SK-MEL-5 (cell line): Measurements from ENCODE around the gene TLN1. TPM values are rescaled to one million over a fixed set of nuclear protein-coding genes. Genes with fewer than 3 reads are reported as not detected.

Source experiments
- DNase-seq: peaks from one replicate; pipeline ENCODE4 v3.0.0-alpha.2; 2016; ENCODE audit warnings: low read depth, low spot score
- in situ Hi-C: cut with HindIII; loops from 2 replicates; pipeline ENCODE4 v1.10.0; 2016; ENCODE audit warnings: low sequenced_read_pairs, high pct_unique_total_duplicates, low pct_unique_long_range_greater_than_20kb
- total RNA-seq: library from RNA; depleted of rRNA; stranded (reverse); fragments of >200 nt; shearing (Covaris generic); gene quantifications from 2 replicates; pipeline ENCODE4 v1.2.3, GENCODE V29; 2014

Gene TLN1
- total RNA-seq, 1 experiment from 2014 or later = 58.0 TPM

DNA sequence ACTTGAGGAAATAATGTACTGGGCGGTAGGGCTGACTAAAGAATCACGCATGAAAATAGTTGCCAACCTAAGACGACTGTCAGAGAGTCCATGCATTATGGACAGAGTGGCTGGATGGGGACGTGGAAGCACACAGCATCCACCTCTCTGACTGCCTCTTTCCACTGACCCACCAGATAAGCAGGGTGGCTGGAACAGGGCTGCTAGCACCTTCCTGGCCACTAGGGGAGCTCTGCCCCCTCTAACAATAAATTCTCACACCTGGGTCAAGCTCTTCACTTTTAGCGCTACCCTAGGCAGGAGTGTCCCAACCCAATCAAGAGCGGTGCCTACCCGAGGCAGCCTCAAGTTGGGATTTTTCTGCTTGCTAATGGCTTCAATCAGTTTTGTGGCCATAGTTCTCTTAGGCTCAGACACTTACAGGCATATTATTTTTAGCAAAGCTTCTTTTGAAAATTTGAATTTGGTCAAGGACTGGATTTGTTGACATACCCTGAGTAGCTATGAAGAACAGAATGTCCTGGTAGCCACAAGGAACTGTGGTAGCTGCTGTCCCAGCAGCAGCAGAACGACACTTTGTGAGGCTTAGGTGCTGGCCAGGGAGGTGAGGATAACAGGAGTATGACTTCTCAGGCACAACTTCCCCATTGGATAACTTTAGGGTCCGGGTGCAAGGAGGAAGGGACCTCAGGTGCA, 35.3 kb downstream of the TLN1 start:
- in situ Hi-C loops = no loop called here
- peak; percentile 62 for DNase-seq

DNA sequence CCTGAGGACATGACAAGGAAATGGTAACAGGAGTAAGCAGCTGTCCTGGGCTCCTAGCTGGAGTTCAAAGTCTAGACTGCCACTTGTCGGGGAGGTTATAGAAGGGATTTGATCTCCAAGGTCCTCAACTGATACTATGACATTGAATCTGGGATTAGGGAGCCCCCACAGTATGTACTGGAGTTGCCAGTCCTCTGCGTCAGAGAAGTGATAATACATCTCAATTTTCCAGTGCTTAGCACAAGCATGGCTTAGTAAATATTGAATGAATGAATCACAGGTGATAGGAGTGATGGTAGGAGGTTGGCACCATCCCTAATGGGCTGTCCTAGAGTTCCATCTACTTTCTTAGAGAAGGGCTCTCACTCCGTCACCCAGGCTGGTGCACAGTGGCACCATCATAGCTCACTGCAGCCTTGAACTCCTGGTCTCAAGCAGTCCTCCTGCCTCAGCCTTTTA, 36.0 kb downstream of the TLN1 start:
- in situ Hi-C loops = no loop called here
- no peak for DNase-seq

DNA sequence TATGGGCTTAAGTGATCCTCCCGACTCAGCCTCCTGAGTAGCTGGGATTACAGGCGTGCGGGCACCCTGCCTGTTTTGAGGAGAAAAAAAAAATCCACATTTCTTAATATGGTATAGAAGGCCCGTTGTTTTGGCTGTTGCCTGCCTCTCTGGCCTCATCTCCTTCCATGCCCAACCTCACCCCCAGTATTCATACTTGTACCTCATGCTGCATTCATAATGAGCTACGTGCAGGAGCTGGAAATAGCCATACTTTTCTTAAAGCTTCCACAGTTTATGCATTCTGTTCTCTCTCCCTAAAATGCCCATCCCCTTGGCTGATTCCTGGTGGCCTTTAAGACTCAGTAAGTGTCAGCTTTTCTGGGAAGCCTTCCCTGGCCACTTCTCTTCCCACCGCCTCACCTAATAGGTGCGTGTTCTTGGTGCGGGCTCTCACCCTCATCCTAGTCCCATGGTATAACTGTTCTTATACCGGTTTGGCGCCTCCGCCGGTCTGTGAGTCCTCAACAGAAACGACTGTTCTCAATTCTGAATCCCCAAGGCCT, 40.2 kb downstream of the TLN1 start:
- in situ Hi-C loops = no loop called here

DNA sequence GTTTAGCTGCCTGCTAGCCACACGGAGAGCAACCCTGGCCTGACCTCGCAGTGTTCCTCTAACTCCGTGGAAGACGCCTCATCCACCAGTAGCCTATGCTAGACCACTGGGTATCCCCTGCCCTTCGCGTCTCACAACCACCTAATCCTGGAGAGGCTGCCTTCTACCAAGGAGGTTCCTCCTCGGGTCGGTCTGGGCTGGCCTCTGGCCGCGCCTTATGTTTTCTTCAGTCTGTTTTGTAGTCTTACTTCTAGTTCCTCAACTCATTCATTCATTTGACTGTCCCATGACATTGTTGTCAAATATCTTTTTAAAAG, 40.7 kb downstream of the TLN1 start:
- in situ Hi-C loops = no loop called here
- no peak for DNase-seq

More for the DNA sequence above, 40.2 kb downstream of the TLN1 start:
- DNase-seq = no peak

DNA sequence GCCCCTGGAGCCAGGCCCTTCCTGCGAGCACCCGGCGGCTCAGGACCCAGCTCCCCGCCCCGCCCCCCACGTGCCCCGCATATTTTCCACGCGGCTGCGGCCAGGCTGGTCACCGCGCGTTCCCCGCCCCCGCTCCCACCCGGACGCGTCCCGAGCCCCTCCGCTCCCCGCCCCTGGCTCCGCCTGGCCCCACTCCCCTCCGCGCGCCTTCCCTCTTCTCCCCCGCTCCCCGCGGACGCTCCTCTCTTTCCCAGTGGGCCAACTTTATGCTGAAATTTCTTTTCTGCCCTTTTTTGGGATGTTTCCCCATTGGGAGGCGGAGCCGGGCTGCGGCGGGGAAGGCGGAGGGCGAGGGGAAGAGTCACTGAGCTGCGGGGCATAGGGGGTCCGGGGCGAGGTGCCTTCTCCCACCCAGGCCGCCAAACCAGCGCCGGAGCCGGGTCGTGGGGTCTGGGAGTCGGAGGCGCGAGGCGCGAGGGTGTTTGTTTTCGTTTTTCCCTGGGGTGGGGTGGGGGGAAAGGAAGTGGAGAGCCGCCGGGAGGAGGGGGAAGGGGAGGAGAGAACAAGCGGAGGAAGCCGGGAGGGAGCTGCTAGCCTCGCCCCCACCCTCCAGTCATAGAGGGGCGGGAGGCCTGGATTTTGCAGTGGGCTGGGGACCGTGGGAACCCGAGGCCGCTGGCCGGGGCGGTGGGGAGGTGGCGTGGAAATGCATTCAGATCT, 41.2 kb downstream of the TLN1 start:
- in situ Hi-C loops = no loop called here
- peak; percentile 53 for DNase-seq

DNA sequence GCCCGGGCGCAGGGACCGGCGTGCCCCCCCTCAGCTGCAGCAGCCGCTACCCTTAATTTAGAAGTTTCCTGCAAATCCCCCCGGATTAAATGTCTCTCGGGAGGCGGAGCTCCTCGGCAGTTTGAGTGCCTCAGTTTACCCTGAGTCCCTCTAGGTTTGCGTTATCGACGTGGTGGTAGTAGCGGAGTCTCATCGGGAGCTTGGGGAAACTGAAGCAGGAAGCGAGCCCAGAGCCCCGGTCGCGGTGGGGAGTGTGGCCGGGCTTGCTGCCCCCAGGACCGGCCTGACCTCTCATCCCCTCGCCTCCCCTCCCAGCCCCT, 41.7 kb downstream of the TLN1 start:
- in situ Hi-C loops = no loop called here
- no peak for DNase-seq

DNA sequence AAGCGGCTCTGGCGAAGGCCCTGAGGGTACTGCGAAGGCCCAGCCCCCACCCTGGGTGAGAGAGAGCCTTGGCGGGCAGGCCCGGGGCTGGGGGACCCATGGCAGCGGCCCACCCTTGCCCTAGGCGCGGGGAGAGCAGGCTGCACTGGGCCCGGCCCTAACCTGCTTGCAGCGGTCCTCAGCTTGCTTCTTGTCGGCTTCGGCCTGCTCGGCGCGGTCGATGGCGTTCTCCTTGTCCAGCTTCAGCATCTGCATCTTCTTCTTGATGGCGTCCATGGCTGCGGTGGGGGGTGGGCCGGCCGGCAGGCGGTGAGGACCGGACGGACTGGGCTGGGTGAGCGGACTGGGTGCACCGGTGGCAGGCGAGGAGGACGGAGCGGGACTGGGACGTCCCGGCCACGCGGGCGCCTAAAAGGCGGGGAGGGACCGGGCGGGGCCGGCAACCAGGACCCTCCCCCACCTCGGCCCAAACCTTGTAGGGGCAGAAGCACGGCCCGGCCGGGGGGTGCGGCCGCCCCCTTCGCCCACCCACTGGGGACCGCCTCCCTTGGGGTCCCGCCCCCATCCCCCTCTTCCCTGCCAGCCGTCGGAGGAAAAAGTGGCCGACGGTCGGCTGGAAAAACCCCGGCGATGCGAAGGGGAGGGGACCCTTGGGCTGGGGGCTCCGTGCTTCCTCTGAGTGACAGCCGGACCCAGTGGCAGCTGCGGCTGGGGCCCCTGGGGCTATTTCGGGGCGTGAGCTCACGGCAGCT, 42.3 kb downstream of the TLN1 start, which contains the start of gene TPM2:
TSS of gene TPM2 (minus strand) at position 384 of the 752 bp plus-strand sequence. CDS start at position 276, 108 bp downstream.
- no peak for DNase-seq
- in situ Hi-C loops = no loop called here

DNA sequence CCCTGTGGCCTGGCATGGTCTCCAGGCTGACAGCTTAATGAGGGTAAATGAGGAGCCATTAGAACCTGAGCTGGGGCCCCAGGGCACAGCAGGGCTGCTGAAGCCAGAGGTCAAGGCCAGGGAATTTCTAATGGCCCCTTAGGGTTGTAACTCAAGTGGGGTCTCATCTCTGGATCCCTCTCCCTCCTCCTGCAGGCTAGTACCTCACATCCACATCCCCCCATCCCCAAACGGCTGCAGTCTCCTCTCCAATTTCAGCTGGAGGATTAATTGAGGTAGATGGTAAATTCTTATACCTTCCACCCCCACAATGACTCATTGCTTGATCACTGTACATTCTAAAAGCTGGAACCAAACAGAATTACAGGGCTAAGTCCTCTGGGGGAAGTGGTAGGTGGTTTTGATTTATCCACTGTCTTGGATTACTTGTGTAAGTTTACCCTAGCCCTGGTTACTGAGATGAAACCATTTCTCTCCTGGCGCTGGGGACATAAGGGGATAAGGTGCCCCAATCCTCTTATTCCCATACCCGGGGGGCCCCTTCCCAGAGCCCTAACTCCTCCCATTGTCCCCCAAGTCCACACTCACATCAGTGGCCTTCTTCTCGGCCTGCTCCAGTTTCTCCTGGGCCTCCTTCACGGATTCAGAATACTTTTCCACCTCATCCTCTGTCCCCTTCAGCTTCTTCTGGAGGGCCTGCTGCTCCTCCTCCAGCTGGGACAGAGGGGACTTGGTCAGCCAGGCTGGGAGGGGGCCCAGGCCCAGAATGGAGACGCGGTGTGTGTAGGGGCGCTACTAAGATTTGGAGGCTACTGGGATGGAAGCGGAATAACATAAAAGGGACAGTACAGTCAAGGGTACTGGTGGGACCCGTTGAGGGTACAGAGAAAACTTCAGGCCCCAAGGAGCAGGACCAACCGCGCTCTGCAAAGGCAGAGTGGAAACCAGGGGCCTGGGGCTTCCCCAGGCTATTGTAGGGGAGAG, 43.1 kb downstream of the TLN1 start:
- no peak for DNase-seq
- in situ Hi-C loops = no loop called here

DNA sequence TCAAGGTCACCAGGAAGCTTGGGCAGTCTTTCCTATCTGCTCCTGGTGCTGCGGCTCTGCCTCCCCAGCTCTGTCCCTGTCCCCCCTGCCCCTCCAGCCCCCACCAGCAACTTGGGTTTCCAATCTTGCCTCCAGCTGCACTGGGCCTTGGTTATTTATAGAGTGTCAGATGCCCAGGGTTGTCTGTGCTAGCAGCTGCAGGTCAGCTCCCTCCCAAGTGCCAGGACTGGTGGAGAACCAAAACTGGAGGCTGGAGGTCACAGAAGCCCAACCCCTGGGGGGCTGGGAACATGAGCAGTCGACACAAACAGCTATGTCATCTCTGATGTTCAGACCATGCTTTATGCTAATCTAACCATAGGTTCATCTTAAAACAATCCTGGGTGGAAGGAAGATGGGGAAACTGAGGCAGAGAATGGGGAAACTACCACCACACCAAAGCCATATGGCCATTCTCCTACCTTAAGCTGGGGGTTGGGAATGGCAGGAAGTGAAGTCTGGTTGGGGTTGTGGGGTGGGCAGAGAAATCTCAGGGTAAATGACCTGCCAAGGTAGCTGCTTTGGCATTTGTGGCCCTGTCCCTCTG, 43.9 kb downstream of the TLN1 start:
- in situ Hi-C loops = no loop called here
- DNase-seq = no peak

DNA sequence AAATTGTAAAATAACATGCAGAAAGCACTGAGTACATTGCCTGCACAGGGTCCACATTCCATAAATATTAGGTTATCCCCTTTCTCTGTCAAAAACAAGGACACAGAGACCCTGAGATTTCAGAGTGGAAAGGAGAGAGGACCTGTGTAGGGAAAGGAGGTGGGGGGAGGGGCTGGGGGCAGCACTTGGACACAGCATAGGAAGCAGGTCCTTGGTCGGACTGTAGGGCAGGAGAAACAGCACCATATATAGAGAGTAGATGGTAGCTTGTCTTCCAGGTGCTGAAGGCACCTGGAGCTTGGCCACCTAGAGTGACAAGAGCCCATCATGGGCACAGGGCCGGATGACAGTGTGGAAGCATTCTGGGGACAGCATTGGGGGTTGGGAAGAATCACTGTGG, 44.7 kb downstream of the TLN1 start:
- in situ Hi-C loops = no loop called here
- DNase-seq = no peak

DNA sequence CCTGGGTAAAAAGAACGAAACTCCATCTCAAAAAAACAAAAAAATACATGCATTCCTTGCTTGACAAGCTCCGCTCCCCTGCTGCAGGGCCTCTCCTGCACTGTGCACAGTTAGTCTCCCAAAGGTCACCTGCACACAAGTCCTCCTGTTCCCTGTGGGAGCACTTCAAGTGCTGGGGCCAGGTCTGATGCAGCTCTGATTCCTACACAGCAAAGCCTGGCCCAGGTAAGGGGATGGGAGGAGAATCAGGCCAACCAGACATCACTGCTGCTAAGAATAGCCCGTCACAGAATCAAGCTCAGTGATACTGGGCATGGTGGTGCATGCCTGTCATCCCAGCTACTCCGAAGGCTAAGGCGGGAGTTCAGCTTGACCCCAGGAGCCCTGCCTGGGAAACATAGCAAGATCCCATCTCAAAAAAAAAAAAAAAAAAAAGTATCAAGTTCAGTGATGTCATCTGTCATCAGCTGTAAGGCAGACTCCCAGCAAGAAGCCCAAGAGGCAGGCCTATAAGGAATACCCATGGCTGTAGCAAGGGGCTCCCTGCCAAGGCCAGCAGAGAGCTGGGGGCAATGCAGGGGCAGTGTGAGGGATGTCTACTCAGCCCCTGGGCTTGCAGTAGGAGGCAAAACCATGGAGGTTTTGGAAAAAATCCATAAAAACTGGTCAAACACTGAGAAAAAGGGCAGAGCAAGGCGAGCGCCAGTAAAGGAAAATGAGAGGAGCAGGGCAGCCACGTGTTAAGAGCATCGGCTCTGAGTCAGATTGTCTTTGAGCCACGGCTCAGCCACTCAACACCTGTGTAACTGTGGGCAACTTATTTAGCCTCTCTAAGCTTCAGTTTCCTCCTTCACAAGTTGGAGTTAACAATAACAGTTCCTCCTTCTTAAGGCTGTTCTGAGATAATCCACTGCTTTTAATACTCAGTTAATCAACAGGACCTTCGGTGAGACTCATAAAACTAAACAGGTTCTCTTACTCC, 45.5 kb downstream of the TLN1 start:
- no peak for DNase-seq

DNA sequence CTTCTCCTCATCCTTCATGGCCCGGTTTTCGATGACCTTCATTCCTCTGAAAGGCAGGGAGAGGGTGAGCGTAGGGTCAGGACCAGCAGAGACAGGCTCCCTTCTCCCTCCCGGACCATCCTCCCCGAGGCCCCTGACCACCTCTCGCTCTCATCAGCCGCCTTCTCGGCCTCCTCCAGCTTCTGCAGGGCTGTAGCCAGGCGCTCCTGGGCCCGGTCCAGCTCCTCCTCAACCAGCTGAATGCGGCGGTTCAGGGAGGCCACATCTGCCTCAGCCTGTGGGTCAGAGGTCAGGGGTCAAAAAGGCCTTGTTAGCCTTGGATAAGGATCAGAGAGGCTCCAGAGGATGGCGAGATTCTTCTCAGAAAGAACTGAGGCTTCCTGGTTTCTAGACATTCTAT, 46.5 kb downstream of the TLN1 start:
- in situ Hi-C loops = no loop called here
- DNase-seq = no peak

More for the DNA sequence above, 45.5 kb downstream of the TLN1 start:
- in situ Hi-C loops = no loop called here

DNA sequence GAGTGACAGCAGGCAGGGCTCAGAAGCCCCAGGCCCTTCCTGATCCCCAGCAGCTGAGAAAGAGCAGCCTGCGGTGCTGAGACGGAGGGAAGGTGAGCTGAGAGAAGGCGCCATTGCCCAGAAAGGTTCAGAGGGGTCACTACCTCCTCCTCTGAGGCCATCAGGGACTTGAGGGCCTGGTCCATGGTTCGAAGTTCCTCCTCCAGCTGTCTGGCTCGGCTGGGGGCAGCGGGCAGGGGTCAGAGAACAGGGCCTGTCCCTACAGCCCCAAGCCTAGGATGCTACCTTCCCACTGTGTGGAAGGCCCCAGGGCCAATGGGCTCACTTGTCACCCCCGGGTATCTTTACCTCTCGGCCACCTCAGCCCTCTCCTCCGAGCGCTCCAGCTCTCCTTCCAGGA, 47.1 kb downstream of the TLN1 start:
- in situ Hi-C loops = no loop called here
- no peak for DNase-seq

DNA sequence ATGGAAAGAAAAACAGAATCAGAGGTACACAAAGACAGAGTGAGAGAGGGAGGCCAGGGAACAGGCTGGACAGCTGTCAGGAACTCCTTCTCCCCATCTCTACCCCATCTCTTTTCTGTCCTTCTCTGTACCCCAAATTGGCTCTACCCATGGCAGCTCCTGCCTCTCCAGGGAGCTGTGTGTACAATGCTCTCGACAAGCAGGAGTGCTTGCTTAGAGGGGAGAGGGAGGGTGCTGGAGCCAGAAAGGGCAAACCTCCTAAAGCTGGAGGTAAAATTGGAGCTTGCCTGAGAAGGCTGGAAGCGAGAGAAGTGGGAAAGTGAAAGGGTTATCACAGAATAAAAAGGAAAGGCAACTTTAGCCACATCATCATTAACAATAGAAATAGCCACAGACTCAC, 48.7 kb downstream of the TLN1 start:
- in situ Hi-C loops = no loop called here
- no peak for DNase-seq

DNA sequence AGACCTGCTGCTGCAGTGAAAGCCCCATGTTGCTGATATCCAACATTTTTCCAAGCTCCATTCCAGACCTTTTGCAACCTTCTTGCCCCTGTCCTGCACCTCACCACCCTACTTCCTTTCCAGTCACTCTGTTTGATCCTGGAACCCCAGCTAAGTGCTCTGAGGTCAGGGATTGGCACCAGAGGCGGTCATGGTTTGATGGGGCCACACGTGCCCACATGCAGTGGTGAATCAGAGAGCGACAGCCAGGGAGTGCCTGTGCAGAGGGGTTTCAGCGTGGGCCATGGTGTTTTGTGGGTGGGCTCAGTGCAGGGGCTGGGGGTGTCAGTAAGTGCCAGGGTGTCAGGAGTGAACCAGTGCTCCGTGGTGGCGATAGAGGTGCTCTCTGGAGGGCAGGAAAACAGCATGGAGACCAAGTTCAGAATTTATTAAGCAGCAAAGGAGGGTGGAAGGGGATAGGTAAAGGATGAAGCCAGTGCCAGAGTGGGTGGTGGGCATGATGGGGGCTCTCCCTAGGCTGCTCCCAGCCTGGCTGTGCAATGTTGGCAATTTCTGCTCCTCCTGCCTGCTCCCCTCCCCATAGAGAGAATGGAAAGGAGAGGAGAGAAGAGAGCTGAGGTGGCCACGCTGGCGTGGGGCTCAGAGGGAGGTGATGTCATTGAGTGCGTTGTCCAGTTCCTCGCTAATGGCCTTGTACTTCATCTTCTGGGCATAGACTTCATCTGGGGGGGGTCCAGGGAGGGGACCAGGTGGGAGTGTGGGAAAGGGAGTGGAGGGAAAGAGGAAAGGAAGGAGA, 49.3 kb downstream of the TLN1 start:
- no peak for DNase-seq
- in situ Hi-C loops = no loop called here
